ENCODE measurements around the gene RAB40C. TPM values are rescaled to one million over a fixed set of nuclear protein-coding genes. Genes with fewer than 3 reads are reported as not detected.

Gene RAB40C
- total RNA-seq, 1 experiment from 2014 or later, result 13.3 TPM

DNA sequence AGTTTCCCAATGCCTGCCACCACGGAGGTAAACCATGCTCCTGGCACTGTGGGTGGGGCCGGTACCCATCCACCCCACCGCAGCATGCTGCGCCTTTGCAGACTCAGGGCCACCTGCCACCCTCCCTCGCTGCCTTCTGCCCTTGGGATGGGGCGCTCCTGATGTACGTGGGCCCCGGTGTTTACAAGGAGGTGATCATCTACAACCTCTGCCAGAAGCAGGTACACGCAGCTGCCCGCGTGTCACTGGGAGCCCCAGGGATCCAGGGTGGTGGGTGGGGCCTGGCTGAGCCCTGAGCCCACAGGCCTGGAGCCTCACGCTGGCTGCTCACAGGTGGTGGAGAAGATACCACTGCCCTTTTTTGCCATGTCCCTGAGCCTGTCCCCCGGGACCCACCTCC is 76.7 kb downstream of the RAB40C start:
- no peak for DNase-seq (ENCODE audit: low read depth)

- no peak for DNase-seq (ENCODE audit: low read depth)
Measured at GRCh38 chr16:667113-667779, 77.4 kb downstream of the RAB40C start.

DNA sequence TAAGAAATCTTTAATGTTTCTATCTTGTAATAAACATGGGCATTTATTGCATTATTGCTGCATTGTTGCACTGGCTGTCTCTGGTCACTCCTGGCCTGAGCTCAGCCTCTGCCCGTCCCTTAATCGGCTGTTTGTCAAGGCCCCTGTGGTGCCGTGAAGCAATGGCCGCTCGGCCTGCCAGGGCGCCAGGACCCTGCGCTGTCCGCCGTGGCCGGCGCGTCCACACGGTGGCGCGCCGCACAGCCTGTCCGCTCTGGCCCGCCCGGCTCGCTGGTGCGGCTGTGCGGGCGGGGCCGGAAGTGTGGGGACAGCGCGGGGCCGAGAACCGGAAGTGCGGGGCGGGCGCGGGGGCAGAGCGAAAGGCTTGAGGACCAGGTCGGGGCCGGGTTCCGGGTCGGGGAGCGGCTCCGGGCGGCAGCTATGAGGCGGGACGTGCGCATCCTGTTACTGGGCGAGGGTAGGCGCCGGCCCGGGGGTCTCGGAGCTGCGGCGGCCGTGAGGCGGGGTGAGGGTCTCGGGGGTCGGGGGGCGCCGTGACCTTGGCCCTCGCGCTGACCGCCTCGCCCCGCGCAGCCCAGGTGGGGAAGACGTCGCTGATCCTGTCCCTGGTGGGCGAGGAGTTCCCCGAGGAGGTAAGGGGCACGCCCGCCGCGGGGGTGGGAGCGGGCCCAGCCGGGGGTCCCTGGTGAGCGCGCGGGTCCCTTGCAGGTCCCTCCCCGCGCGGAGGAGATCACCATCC is 78.1 kb downstream of the RAB40C start, which contains the start of gene RHOT2:
RHOT2 (plus strand) TSS at position 353 of the 739 bp plus-strand sequence; CDS start at position 421, 68 bp downstream.
- peak; percentile 85 for DNase-seq (ENCODE audit: low read depth)

DNA sequence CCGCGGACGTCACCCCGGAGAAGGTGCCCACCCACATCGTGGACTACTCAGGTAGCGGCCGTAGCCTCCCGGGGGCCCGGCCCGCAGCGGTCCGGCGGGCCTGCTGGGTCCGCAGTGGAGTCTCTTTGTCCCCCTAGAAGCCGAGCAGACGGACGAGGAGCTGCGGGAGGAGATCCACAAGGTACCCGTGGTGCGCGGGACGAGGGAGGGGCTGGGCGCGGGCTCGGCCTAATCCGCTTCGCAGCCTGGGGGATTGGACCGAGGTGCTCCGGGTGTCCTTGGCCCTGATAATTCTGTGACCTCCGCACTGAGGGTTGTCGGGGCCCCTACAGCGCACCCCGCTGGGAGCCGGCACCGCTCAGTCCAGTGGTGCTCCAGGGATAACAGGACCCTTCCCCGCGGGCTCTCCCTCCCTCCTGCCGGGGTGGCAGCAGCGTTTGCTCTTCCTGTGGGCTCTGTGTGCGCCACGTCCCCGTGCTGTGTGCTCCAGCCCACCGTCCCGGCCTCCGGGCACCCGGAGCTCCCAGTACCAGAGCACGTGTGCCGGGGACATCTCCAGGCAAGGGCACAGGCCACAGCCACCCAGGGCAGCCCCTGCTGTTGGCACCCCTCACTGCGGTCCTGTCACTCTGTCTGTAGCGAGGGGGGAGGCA is 78.8 kb downstream of the RAB40C start:
- no peak for DNase-seq (ENCODE audit: low read depth)

DNA sequence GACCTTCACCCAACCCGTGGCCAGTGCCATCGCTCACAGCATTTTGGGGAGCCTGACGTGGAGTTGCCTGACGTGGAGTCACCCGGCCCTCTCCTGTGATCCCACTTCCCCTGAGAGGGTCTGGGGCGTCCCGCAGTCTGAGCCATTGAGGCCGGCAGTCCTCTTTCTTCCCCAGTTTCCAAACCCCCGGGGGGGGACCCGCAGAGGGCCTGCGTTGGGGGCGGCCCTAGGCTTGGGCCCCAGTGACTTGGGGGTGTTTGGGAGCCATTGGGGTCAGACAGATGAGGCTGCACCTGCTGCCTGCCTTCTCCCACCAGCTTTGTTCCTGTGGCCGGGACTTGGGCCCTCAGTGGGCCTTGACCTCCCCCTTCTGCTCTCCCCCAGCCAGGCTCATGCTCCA is 79.8 kb downstream of the RAB40C start:
- DNase-seq (ENCODE audit: low read depth), result no peak

DNA sequence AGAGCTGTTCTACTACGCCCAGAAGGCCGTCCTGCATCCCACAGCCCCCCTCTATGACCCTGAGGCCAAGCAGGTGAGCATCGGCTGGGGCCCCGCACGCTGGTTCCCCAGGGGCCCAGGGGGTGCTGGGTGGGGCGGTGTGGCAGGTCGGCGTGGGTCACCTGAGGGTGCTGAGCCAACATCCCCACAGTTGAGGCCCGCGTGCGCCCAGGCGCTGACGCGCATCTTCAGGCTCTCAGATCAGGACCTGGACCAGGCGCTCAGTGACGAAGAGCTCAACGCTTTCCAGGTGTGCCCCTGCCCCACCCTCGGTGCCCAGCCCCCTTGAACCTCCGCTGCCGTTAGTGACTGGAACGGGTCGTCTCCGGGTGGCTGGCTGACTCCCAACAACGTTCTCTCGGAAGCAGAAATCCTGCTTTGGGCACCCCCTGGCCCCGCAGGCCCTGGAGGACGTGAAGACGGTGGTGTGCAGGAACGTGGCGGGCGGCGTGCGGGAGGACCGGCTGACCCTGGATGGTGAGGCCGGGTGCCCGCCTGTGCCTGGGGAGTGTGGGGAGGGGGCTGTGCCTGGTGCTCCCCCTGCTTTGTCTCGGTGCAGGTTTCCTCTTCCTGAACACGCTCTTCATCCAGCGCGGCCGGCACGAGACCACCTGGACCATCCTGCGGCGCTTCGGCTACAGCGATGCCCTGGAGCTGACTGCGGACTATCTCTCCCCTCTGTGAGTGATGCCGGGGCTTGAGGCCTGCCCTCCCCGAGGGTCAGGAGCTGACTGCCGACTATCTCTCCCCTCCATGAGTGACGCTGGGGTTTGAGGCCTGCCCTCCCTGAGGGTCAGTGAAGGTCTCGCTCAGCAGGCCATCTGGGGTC is 80.9 kb downstream of the RAB40C start:
- no peak for DNase-seq (ENCODE audit: low read depth)

DNA sequence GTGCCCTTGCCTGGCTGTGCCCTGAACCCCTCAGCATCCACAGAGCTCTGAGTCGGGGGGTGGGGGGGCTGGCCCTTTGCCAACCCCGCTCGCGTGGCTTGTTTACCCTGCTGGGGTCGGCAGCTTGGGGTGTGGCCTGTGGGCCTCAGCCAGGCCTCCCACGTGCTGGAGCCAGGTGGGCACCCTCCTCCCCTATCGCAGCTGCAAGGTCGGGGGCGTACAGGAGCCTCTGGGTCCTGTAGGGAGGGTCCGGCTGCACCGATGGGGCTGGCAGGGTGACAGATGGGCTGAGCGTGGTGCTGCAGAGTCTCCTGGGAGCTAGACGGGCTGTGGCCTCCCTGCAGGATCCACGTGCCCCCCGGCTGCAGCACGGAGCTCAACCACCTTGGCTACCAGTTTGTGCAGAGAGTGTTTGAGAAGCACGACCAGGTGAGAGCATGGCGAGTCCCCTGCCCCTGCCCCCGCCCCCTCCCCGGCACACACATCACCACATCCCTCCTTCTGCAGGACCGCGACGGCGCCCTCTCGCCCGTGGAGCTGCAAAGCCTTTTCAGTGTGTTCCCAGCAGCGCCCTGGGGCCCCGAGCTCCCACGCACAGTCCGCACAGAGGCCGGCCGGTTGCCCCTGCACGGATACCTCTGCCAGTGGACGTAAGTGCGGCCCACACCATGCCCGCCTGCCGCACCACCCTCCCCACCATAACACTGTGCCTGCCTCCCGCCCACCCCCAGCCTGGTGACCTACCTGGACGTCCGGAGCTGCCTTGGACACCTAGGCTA is 81.7 kb downstream of the RAB40C start:
- DNase-seq (ENCODE audit: low read depth), result no peak

DNA sequence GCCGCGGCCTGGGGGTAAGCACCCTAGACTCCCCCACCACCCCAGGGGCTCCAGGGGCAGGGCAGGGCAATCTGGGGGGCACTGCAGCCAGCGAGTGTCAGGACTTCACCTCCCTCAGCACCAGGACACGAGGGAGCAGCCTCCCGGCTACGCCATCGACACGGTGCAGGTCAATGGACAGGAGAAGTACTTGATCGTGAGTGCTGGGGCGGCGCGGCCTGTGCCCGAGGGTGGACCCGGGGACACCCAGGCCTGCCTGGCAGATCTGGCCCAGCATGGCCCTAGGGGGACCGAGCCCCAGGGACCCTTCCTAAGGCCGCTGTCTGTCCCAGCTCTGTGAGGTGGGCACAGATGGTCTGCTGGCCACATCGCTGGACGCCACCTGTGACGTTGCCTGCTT is 82.5 kb downstream of the RAB40C start:
- DNase-seq (ENCODE audit: low read depth), result no peak

DNA sequence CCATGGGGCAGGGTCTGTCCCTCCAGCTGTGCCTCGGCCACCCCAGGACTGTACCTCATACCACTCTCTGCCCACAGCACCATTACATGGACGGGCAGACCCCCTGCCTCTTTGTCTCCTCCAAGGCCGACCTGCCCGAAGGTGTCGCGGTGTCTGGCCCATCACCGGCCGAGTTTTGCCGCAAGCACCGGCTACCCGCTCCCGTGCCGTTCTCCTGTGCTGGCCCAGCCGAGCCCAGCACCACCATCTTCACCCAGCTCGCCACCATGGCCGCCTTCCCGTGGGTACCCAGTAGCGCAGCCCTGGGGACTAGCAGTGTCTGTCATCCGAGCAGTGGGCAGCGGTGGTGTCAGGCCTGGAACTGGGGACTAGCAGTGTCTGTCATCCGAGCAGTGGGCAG is 83.0 kb downstream of the RAB40C start:
- DNase-seq (ENCODE audit: low read depth), result no peak

DNA sequence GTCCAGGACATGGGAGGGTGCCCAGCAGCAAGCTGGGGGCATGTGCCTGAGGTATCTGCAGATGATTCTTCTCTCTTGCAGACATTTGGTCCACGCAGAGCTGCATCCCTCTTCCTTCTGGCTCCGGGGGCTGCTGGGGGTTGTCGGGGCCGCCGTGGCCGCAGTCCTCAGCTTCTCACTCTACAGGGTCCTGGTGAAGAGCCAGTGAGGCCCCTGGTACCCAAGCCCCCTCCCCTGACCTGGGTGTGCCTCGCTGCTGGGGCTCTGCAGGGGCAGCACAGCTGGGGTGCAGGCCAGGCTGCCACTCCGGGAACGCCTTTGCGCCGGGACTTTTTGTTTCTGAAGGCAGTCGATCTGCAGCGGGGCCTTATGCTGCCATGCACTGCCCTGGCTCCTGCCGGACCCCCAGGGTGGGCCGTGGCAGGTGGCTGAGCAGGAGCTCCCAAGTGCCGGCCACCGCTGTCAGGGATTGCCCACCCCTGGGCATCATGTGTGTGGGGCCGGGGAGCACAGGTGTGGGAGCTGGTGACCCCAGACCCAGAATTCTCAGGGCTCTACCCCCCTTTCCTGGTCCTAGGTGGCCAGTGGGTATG is 83.6 kb downstream of the RAB40C start:
- no peak for DNase-seq (ENCODE audit: low read depth)

GRCh38 chr16:674214-674881 is 84.5 kb downstream of the RAB40C start:
- DNase-seq (ENCODE audit: low read depth), result no peak

GRCh38 chr16:674968-675883 is 85.4 kb downstream of the RAB40C start, which contains the start of gene RHBDL1:
Gene RHBDL1, plus strand, starts transcription at chr16:675671. Its CDS starts 120 bp downstream, at chr16:675791.
- DNase-seq (ENCODE audit: low read depth), result no peak

- DNase-seq (ENCODE audit: low read depth), result no peak
Measured at GRCh38 chr16:675884-676564, 86.2 kb downstream of the RAB40C start.

DNA sequence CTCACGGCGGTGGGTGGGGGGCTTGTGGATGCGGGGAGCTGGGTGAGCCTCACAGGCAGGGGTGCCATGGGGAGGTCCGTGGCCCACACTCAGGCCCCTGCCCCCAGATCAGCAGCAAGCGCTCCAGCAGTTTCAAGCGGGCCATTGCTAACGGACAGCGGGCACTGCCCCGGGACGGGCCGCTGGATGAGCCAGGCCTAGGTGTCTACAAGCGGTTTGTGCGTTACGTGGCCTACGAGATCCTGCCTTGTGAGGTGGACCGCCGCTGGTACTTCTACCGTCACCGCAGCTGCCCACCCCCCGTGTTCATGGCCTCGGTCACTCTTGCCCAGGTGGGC is 86.7 kb downstream of the RAB40C start:
- DNase-seq (ENCODE audit: low read depth), result no peak

- DNase-seq (ENCODE audit: low read depth), result no peak
Measured at GRCh38 chr16:676913-677312, 87.0 kb downstream of the RAB40C start.

DNA sequence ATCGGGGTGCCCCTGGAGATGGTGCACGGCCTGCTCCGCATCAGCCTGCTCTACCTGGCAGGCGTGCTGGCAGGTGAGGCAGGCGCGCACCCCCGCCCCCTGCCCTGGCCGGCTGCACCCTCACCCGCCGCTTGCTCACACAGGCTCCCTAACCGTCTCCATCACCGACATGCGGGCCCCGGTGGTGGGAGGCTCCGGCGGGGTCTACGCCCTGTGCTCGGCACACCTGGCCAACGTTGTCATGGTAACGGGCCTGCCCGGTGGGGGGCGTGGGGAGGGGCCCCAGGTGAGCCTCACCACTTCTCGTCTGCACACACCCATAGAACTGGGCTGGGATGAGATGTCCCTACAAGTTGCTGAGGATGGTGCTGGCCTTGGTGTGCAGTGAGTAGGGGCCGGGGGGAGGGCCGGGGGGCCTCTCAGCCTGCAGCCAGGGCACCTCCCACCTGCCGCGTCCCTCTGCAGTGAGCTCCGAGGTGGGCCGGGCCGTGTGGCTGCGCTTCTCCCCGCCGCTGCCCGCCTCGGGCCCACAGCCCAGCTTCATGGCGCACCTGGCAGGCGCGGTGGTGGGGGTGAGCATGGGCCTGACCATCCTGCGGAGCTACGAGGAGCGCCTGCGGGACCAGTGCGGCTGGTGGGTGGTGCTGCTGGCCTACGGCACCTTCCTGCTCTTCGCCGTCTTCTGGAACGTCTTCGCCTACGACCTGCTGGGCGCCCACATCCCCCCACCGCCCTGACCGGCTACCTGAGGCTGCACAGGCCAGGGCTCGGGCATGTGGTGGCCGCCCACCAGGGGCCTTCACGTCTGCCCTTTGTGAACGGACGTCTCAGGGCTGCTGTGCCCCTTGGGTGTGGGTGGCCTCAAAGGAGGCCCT is 87.7 kb downstream of the RAB40C start:
- no peak for DNase-seq (ENCODE audit: low read depth)

- DNase-seq (ENCODE audit: low read depth), result no peak
Measured at GRCh38 chr16:678209-678857, 88.5 kb downstream of the RAB40C start.
